Right atrium auricular region (tissue), 2 donors: Measurements from ENCODE around the gene UHMK1. TPM values are rescaled to one million over a fixed set of nuclear protein-coding genes. Genes with fewer than 3 reads are reported as not detected.

Experiments
- DNase-seq: peaks from one replicate; pipeline ENCODE4 v3.0.0-alpha.2; 2019; ENCODE audit warnings: low spot score
- H3K27ac ChIP-seq, 2 donors: fragments of 200-600 bp; sonication (generic); 1 replicate in 1 of 2; 2 replicates in 1 of 2; pipeline ENCODE4 v1.5.1; 2016 to 2019
- H3K27me3 ChIP-seq, 2 donors: fragments of 200-600 bp; sonication (generic); one replicate each; pipeline versions ENCODE4 v1.5.1 to v1.6.0; 2017 to 2019
- H3K36me3 ChIP-seq: fragments of 200-600 bp; sonication (generic); one replicate; pipeline ENCODE4 v1.5.1; 2016
- H3K4me1 ChIP-seq, 2 donors: fragments of 200-600 bp; sonication (generic); one replicate each; pipeline versions ENCODE4 v1.5.1 to v1.6.0; 2017 to 2019
- H3K4me3 ChIP-seq, 2 donors: fragments of 200-600 bp; sonication (generic); 1 replicate in 1 of 2; 2 replicates in 1 of 2; pipeline ENCODE4 v1.5.1; 2017 to 2019; ENCODE audit warnings: mild to moderate bottlenecking in 1 of 2, moderate library complexity in 1 of 2
- H3K9me3 ChIP-seq, 2 donors: fragments of 200-600 bp; sonication (generic); one replicate each; pipeline ENCODE4 v1.5.1; 2019
- total RNA-seq, 2 donors: library from RNA; depleted of rRNA; stranded (reverse); fragments of >200 nt; gene quantifications; one replicate each; pipeline ENCODE4 v1.1.0, GENCODE V29; 2016
- TF ChIP-seq, protein P1 (sequence below), 2 donors: fragments of 200-600 bp; sonication (generic); IDR thresholded peaks; one replicate each; pipeline ENCODE4 v1.5.1; 2019; ENCODE audit warnings: antibody characterized with exemption in 2 of 2

Gene UHMK1
- total RNA-seq, 2 donors from 2014 or later: 24.3 to 28.6 TPM

DNA sequence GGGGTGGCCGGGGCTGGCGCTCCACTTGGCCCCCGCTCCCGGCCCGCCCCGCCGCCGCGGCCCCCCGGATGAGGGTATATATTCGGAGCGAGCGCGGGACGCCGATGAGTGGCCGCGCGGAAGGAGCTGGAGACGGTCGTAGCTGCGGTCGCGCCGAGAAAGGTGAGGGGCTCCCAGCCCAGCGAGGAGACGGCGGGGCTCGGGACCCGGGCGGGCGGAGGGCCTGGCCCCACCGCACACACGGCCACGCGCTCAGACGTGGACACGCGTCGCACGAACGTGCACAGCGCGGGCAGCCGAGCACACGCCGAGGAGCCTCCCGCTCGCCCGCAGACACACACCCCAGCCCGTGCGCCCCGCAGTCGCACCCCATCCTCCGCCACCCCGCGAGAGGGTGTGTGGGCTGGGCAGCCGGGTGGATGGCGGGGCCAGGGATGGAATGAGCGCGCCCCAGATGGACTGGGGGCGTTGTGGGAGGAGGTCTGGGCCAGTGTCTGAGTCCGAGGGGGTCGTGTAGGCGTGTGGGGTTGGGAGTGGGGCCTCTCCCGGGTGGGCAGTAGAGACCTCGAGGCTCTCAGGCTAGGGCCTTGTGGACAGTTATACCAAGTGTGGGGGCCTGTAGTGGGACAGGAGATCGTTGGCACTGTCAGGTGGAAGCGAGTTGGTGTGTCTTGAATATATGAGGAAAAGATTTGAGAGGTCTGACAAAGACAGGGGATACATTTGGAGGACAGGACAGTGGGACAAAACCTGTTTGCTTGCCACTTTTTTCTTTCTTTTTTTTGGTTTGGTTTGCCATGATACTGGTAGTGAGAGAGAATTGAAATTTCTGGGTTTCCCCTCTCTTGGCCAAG lies 64.2 kb downstream of the UHMK1 start, which contains the start of gene UAP1:
Gene UAP1 (plus strand): TSS at position 107 of the 854 bp plus-strand sequence. CDS start 4,347 bp downstream, outside the sequence.
- Histone ChIP-seq H3K27ac (peak within 1 kb of the TSS; percentile 93 to 98), H3K36me3 (peaks cover 8% of the 10 kb centered on the region), H3K9me3 (no peaks in the 10 kb centered on the region), H3K4me3 (peak within 1 kb of the TSS; percentile 75 to 92), H3K27me3 (no peaks in the 10 kb centered on the region), H3K4me1 (peaks cover 0 to 42% of the 10 kb centered on the region in 2 donors)
- DNase-seq: no peak
- TF ChIP-seq, protein P1, sequence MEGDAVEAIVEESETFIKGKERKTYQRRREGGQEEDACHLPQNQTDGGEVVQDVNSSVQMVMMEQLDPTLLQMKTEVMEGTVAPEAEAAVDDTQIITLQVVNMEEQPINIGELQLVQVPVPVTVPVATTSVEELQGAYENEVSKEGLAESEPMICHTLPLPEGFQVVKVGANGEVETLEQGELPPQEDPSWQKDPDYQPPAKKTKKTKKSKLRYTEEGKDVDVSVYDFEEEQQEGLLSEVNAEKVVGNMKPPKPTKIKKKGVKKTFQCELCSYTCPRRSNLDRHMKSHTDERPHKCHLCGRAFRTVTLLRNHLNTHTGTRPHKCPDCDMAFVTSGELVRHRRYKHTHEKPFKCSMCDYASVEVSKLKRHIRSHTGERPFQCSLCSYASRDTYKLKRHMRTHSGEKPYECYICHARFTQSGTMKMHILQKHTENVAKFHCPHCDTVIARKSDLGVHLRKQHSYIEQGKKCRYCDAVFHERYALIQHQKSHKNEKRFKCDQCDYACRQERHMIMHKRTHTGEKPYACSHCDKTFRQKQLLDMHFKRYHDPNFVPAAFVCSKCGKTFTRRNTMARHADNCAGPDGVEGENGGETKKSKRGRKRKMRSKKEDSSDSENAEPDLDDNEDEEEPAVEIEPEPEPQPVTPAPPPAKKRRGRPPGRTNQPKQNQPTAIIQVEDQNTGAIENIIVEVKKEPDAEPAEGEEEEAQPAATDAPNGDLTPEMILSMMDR (IDR thresholded peaks at IDR 0.05): no peak

DNA sequence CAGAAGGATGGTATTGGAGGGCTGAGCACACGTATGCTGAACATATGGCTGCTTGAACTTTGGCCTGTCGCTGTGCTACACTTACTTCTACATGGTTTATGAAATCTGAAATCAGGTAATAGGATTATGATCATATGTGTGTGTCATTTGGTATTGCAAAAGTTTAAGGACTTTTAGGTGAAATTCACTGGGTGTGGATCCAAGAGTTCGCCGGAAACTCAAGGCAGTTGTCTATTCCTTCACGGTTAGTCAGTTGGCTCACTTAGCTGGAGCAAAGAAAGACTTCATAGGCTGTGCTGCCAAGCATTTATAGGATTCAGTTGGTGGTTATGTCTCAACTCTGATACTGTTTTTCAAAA lies 64.8 kb downstream of the UHMK1 start:
- Histone ChIP-seq H3K27me3 (no peaks in the 10 kb centered on the region), H3K27ac (peak overlapping the region; percentile 93 to 98), H3K4me1 (peaks cover 0 to 42% of the 10 kb centered on the region in 2 donors), H3K4me3 (peak overlapping the region; percentile 75 to 92), H3K9me3 (no peaks in the 10 kb centered on the region), H3K36me3 (peaks cover 13% of the 10 kb centered on the region)
- no peak for DNase-seq
- TF ChIP-seq, protein P1 (IDR thresholded peaks at IDR 0.05): no peak

DNA sequence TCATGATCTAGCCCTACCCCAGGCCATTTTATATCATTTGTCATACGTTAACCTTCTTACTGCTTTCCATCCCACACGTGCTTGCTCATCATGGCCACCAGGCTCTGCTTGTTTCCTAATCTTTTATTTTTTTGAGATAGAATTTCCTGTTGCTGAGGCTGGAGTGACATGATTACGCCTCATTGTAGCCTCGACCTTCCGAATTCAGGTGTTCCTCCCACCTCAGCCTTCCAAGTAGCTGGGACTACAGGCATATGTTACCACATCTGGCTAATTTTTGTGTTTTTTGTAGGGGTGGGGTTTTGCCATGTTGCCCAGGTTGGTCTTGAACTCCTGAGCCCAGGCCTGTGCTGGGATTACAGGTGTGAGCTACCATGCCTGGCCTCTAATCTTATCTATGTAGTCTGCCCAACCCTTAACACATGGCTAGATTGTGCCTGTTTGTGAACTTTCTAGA lies 67.2 kb downstream of the UHMK1 start:
- peak overlapping the region in 1 of 2 donors; percentile 75 for H3K4me3 ChIP-seq
- TF ChIP-seq, protein P1 (IDR thresholded peaks at IDR 0.05): no peak

DNA sequence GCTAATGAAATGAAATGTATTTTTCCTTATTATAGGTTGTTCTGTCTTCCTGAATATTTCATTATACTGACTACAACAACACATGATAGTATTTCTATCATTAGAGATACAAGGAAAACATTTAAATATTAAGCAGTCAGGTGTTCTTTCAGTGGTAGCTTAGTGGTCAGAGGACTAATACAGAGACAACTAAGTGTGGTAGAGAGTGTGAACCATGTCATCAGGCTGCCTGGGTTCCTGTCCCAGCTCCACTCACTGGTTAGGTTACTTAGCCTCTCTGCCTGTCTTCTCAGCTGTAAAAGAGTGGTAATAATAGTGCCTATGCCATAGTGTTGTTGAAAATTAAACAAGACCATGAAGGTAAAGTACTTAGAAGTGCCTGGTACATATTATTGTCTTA lies 67.8 kb downstream of the UHMK1 start:
- DNase-seq: no peak
- TF ChIP-seq, protein P1 (IDR thresholded peaks at IDR 0.05): no peak
- peaks cover 28% of the 10 kb centered on the region for H3K36me3 ChIP-seq
- H3K4me1 ChIP-seq: peaks cover 0 to 35% of the 10 kb centered on the region in 2 donors
- H3K27ac ChIP-seq: no peak overlapping the region
- no peaks in the 10 kb centered on the region for H3K9me3 ChIP-seq
- no peak overlapping the region for H3K4me3 ChIP-seq
- no peaks in the 10 kb centered on the region for H3K27me3 ChIP-seq

More for the DNA sequence above, 67.2 kb downstream of the UHMK1 start:
- Histone ChIP-seq H3K4me1 (peaks cover 0 to 38% of the 10 kb centered on the region in 2 donors), H3K27ac (no peak overlapping the region), H3K27me3 (no peaks in the 10 kb centered on the region), H3K36me3 (peaks cover 28% of the 10 kb centered on the region), H3K9me3 (no peaks in the 10 kb centered on the region)
- DNase-seq: no peak

DNA sequence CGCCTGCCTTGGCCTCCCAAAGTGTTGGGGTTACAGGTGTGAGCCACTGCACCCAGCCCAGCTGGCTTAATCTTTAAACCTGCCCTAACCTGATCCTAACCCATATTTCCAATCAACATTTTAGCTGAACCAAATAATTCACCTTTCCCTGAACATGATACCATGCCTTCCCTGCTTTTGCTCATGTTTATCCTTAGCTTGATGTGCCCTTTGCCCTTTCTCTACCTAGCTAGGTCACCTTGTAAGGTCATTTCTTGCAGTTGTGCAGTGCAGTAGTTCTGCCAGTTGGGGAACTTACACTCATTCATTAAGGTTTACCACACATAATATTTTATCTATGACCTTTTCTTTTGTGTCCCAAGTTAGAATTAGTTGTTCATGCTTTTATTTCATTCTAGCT lies 69.3 kb downstream of the UHMK1 start:
- TF ChIP-seq, protein P1 (IDR thresholded peaks at IDR 0.05): no peak
- Histone ChIP-seq H3K4me3 (no peak overlapping the region), H3K4me1 (peaks cover 0 to 43% of the 10 kb centered on the region in 2 donors), H3K27me3 (no peaks in the 10 kb centered on the region), H3K27ac (no peak overlapping the region), H3K36me3 (peaks cover 28% of the 10 kb centered on the region), H3K9me3 (no peaks in the 10 kb centered on the region)
- DNase-seq: no peak
